NCI-H1694 treated with DMSO at 0.1 percent for 48 hours (cell line): ENCODE measurements around the gene CDH24.
A peak's percentile ranks its signal among the peaks of the same experiment; 100 is the strongest.

ENCODE experiments used
- DNase-seq: peaks from one replicate; lab custom pipeline; 2025; lab: John Stamatoyannopoulos, UW

CDH24 gene

GRCh38 chr14:23045419-23046357 lies 11.6 kb downstream of the CDH24 start:
- no peak for DNase-seq

GRCh38 chr14:23044840-23045239 lies 12.5 kb downstream of the CDH24 start:
- no peak for DNase-seq

- DNase-seq, result no peak
These were observed 13.6 kb downstream of the CDH24 start for GRCh38 chr14:23043754-23044153.

- DNase-seq, result no peak
These were observed 14.2 kb downstream of the CDH24 start for GRCh38 chr14:23043145-23043544.

GRCh38 chr14:23042162-23042965 lies 15.0 kb downstream of the CDH24 start, which contains the start of gene PSMB11:
Gene PSMB11, plus strand, starts transcription at chr14:23042212. Its CDS starts 14 bp downstream, at chr14:23042226.
- DNase-seq, result no peak

- DNase-seq, result no peak
These were observed 15.6 kb downstream of the CDH24 start for GRCh38 chr14:23041729-23042128.

- DNase-seq, result no peak
These were observed 17.2 kb downstream of the CDH24 start for GRCh38 chr14:23040100-23040499.

- DNase-seq, result no peak
These were observed 21.8 kb downstream of the CDH24 start for GRCh38 chr14:23035303-23036144.

GRCh38 chr14:23034498-23035302 lies 22.6 kb downstream of the CDH24 start, which contains the start of gene PSMB5:
Gene PSMB5, minus strand, starts transcription at chr14:23034900. Its CDS starts 19 bp downstream, at chr14:23034881.
- DNase-seq, result no peak

GRCh38 chr14:23033801-23034497 lies 23.4 kb downstream of the CDH24 start:
- DNase-seq, result no peak

GRCh38 chr14:23033251-23033727 lies 24.0 kb downstream of the CDH24 start:
- DNase-seq, result no peak

- no peak for DNase-seq
These were observed 26.4 kb downstream of the CDH24 start for GRCh38 chr14:23030936-23031335.

GRCh38 chr14:23028799-23029198 lies 28.5 kb downstream of the CDH24 start:
- no peak for DNase-seq

GRCh38 chr14:23025151-23025814 lies 32.0 kb downstream of the CDH24 start:
- peak; percentile 93 for DNase-seq

- no peak for DNase-seq
These were observed 32.7 kb downstream of the CDH24 start for GRCh38 chr14:23024612-23025075.

- DNase-seq, result no peak
These were observed 33.5 kb downstream of the CDH24 start for GRCh38 chr14:23023795-23024152.

GRCh38 chr14:23023022-23023794 lies 34.1 kb downstream of the CDH24 start:
- DNase-seq, result no peak

GRCh38 chr14:23021889-23022442 lies 35.4 kb downstream of the CDH24 start:
- DNase-seq, result no peak
